Astrocyte (in vitro differentiated cells and primary cell): ENCODE data around the gene CBLIF. TPM values are rescaled to one million over a fixed set of nuclear protein-coding genes. Genes with fewer than 3 reads are reported as not detected.

Source experiments
- DNase-seq: peaks from one replicate; pipeline ENCODE4 v3.0.0-alpha.2; 2010; ENCODE audit warnings: low read depth
- FAIRE-seq: peaks from 2 replicates; lab custom pipeline; 2011; peaks lifted over from hg19 to GRCh38; lab: Jason Lieb, UNC
- H2AFZ ChIP-seq: 2 replicates; pipeline ENCODE4 v1.6.0; 2012; ENCODE audit warnings: low read depth, low read length, inconsistent platforms
- H3K27ac ChIP-seq: 2 replicates; pipeline ENCODE4 v1.5.1; 2011; ENCODE audit warnings: low read depth, low read length, inconsistent platforms
- H3K27me3 ChIP-seq: 2 replicates; pipeline ENCODE4 v1.6.0; 2011; ENCODE audit warnings: low read length, inconsistent platforms; ENCODE audit not compliant: insufficient read depth
- H3K36me3 ChIP-seq: 2 replicates; pipeline ENCODE4 v1.5.1; 2011; ENCODE audit warnings: low read length, inconsistent platforms; ENCODE audit not compliant: insufficient read depth
- H3K4me1 ChIP-seq: 2 replicates; pipeline ENCODE4 v1.5.1; 2011; ENCODE audit warnings: low read length, inconsistent platforms; ENCODE audit not compliant: insufficient read depth
- H3K4me2 ChIP-seq: 2 replicates; pipeline ENCODE4 v1.6.0; 2012; ENCODE audit warnings: low read length, inconsistent platforms
- H3K4me3 ChIP-seq: 2 replicates; pipeline ENCODE4 v1.5.1; 2011; ENCODE audit warnings: low read depth, mild to moderate bottlenecking, low read length, inconsistent platforms; ENCODE audit not compliant: insufficient read depth
- H3K79me2 ChIP-seq: 2 replicates; pipeline ENCODE4 v1.6.0; 2012; ENCODE audit warnings: mild to moderate bottlenecking, low read length, inconsistent platforms; ENCODE audit not compliant: insufficient read depth
- H3K9ac ChIP-seq: 2 replicates; pipeline ENCODE4 v1.6.0; 2012; ENCODE audit warnings: mild to moderate bottlenecking, low read length, inconsistent platforms
- H3K9me3 ChIP-seq: 2 replicates; pipeline ENCODE4 v1.5.1; 2012; ENCODE audit warnings: low read depth, mild to moderate bottlenecking, low read length, inconsistent platforms; ENCODE audit not compliant: insufficient read depth
- H4K20me1 ChIP-seq: 2 replicates; pipeline ENCODE4 v1.6.0; 2012; ENCODE audit warnings: low read length, inconsistent platforms; ENCODE audit not compliant: insufficient read depth
- H3K27ac Mint-ChIP-seq: one replicate; pipeline ENCODE4 v1.8.0; 2021; ENCODE audit warnings: mild to moderate bottlenecking, mixed read lengths; ENCODE audit not compliant: unreplicated experiment
- H3K27me3 Mint-ChIP-seq: one replicate; pipeline ENCODE4 v1.8.0; 2021; ENCODE audit warnings: low read depth, mixed read lengths; ENCODE audit not compliant: unreplicated experiment
- H3K36me3 Mint-ChIP-seq: one replicate; pipeline ENCODE4 v1.8.0; 2021; ENCODE audit warnings: low read depth, mixed read lengths; ENCODE audit not compliant: unreplicated experiment
- H3K4me1 Mint-ChIP-seq: one replicate; pipeline ENCODE4 v1.8.0; 2021; ENCODE audit warnings: low read depth, mixed read lengths; ENCODE audit not compliant: unreplicated experiment
- H3K4me3 Mint-ChIP-seq: one replicate; pipeline ENCODE4 v1.8.0; 2021; ENCODE audit warnings: mild to moderate bottlenecking, moderate library complexity, mixed read lengths; ENCODE audit not compliant: unreplicated experiment
- H3K9me3 Mint-ChIP-seq: one replicate; pipeline ENCODE4 v1.8.0; 2021; ENCODE audit warnings: mild to moderate bottlenecking, mixed read lengths; ENCODE audit not compliant: unreplicated experiment
- EZH2 ChIP-seq: IDR thresholded peaks from 2 replicates; pipeline ENCODE4 v1.6.1; 2012; ENCODE audit warnings: mild to moderate bottlenecking, low read length, inconsistent platforms; ENCODE audit not compliant: insufficient read depth
- total RNA-seq: library from RNA; stranded (reverse); gene quantifications from 2 replicates; pipeline ENCODE4 v1.2.1, GENCODE V29; 2021
- TF ChIP-seq, protein P1 (sequence below): IDR thresholded peaks from 2 replicates; pipeline ENCODE4 v1.5.1; 2011; ENCODE audit warnings: low read depth, mild to moderate bottlenecking, inconsistent platforms, low read length, moderate library complexity; ENCODE audit not compliant: insufficient read depth

CBLIF gene
- total RNA-seq, 1 donor from 2014 or later: not detected

DNA sequence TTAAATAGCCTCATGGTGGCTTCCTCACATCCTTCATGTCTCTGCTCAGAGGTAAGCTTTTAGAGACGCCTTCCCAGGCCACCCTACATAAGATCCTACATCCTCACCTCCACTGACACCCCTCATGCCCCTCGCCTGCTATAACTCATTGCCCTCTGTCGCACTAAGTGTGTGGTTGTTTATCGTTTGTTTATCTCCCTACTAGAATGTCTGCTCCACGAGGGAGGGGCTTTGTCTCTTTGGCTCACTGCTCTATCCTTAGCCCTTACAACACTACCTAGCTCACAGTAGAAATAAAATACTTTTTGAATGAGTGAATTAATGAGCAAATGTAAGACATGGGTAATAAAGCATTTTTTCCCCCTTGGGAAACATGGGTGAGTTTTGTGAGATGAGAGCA is 1.3 kb upstream of the CBLIF start:
- Mint-ChIP-seq H3K9me3 (peaks cover 8% of the 10 kb centered on the region), H3K27me3 (no peaks in the 10 kb centered on the region), H3K4me1 (no peaks in the 10 kb centered on the region), H3K4me3 (no peak overlapping the region), H3K27ac (no peak overlapping the region), H3K36me3 (peaks cover 3% of the 10 kb centered on the region)
- DNase-seq: no peak
- Histone ChIP-seq H3K36me3 (no peaks in the 10 kb centered on the region), H3K4me1 (no peaks in the 10 kb centered on the region), H2AFZ (no peak overlapping the region), H3K27ac (no peak overlapping the region), H3K27me3 (no peaks in the 10 kb centered on the region), H3K4me3 (no peak overlapping the region), H3K9ac (no peak overlapping the region), H3K79me2 (no peaks in the 10 kb centered on the region), H4K20me1 (no peaks in the 10 kb centered on the region), H3K4me2 (no peak overlapping the region), H3K9me3 (no peaks in the 10 kb centered on the region)
- FAIRE-seq: no peak
- TF ChIP-seq, protein P1, sequence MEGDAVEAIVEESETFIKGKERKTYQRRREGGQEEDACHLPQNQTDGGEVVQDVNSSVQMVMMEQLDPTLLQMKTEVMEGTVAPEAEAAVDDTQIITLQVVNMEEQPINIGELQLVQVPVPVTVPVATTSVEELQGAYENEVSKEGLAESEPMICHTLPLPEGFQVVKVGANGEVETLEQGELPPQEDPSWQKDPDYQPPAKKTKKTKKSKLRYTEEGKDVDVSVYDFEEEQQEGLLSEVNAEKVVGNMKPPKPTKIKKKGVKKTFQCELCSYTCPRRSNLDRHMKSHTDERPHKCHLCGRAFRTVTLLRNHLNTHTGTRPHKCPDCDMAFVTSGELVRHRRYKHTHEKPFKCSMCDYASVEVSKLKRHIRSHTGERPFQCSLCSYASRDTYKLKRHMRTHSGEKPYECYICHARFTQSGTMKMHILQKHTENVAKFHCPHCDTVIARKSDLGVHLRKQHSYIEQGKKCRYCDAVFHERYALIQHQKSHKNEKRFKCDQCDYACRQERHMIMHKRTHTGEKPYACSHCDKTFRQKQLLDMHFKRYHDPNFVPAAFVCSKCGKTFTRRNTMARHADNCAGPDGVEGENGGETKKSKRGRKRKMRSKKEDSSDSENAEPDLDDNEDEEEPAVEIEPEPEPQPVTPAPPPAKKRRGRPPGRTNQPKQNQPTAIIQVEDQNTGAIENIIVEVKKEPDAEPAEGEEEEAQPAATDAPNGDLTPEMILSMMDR: no peak
- no peak for TF ChIP-seq EZH2

DNA sequence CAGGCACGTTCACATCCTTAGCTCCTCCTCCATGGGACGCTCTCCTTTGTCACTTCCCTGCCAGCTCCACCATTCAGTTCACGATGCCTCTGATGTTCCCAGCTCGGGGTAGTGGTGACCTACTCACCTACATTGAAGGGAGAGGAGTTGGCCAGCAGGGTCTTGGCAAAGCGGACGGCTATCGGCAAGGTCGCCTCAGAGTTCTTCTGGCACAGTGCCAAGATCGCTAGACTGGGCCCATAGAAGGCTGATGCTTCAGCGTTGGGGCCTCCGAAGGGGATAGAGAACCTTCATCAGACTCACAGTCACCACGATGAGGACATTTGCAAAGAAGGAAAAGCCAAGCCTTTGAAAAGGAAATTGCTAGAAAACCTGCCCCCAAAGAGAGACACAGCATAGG is 3.0 kb downstream of the CBLIF start:
- DNase-seq (no peak), FAIRE-seq (no peak)
- Mint-ChIP-seq H3K36me3 (peaks cover 3% of the 10 kb centered on the region), H3K27me3 (no peaks in the 10 kb centered on the region), H3K4me3 (no peak overlapping the region), H3K9me3 (peaks cover 5% of the 10 kb centered on the region), H3K27ac (no peak overlapping the region), H3K4me1 (no peaks in the 10 kb centered on the region)
- no peak for TF ChIP-seq EZH2
- TF ChIP-seq, protein P1: no peak
- no peaks in the 10 kb centered on the region for H3K4me1 ChIP-seq
- H3K27ac ChIP-seq: no peak overlapping the region
- no peaks in the 10 kb centered on the region for H3K79me2 ChIP-seq
- no peaks in the 10 kb centered on the region for H3K9me3 ChIP-seq
- no peak overlapping the region for H3K9ac ChIP-seq
- no peak overlapping the region for H3K4me3 ChIP-seq
- H4K20me1 ChIP-seq: no peaks in the 10 kb centered on the region
- no peak overlapping the region for H3K4me2 ChIP-seq
- no peaks in the 10 kb centered on the region for H3K36me3 ChIP-seq
- H2AFZ ChIP-seq: no peak overlapping the region
- H3K27me3 ChIP-seq: no peaks in the 10 kb centered on the region

DNA sequence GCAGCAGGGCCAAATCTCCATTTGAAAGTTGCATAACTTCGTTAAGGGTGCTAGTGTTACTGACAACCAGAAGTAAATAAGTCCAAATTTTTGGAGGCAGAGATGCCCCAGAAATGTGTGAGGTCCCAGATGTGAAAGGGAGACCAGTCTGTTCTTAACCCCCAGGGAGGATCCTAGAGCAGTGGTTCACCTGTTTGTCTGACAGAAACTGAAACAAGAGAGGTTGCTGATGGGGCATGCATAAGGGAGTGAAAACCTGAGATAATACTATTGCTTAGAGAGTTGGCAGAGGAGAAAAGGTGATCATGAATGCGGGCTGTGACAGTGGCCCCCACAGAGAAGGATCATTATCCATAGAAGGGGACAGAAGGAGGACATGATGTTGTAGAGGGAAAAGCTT is 3.8 kb downstream of the CBLIF start:
- Mint-ChIP-seq H3K9me3 (peaks cover 5% of the 10 kb centered on the region), H3K4me1 (no peaks in the 10 kb centered on the region), H3K36me3 (peaks cover 3% of the 10 kb centered on the region), H3K27ac (no peak overlapping the region), H3K4me3 (no peak overlapping the region), H3K27me3 (no peaks in the 10 kb centered on the region)
- DNase-seq (no peak), FAIRE-seq (no peak)
- no peaks in the 10 kb centered on the region for H3K9me3 ChIP-seq
- no peaks in the 10 kb centered on the region for H4K20me1 ChIP-seq
- no peak overlapping the region for H3K9ac ChIP-seq
- H2AFZ ChIP-seq: no peak overlapping the region
- H3K36me3 ChIP-seq: no peaks in the 10 kb centered on the region
- no peak overlapping the region for H3K27ac ChIP-seq
- TF ChIP-seq EZH2: no peak
- TF ChIP-seq, protein P1: no peak
- H3K27me3 ChIP-seq: no peaks in the 10 kb centered on the region
- H3K4me3 ChIP-seq: no peak overlapping the region
- H3K4me1 ChIP-seq: no peaks in the 10 kb centered on the region
- no peaks in the 10 kb centered on the region for H3K79me2 ChIP-seq
- H3K4me2 ChIP-seq: no peak overlapping the region
